Fibroblast of lung (primary cell): ENCODE data around the gene CEP70. TPM values are rescaled to one million over a fixed set of nuclear protein-coding genes. Genes with fewer than 3 reads are reported as not detected.
"Not testable (repeated sequence)": the region's sequence is repeated elsewhere in the genome, so short reads cannot be mapped to it uniquely, and the experiment has no call there.

ENCODE experiments used
- DNase-seq, 2 donors: peaks; one replicate each; pipeline versions ENCODE4 v3.0.0 to v3.0.0-alpha.2; 2010; ENCODE audit warnings: low read depth in 2 of 2
- H2AFZ ChIP-seq: 2 replicates; pipeline ENCODE4 v1.5.1; 2012; ENCODE audit warnings: low read length, control low read depth, inconsistent platforms
- H3K27ac ChIP-seq: 2 replicates; pipeline ENCODE4 v1.5.1; 2011; ENCODE audit warnings: low read length, control low read depth; ENCODE audit not compliant: insufficient read depth
- H3K27me3 ChIP-seq: 2 replicates; pipeline ENCODE4 v1.5.1; 2011; ENCODE audit warnings: mild to moderate bottlenecking, low read length; ENCODE audit not compliant: control insufficient read depth, insufficient read depth
- H3K36me3 ChIP-seq: 2 replicates; pipeline ENCODE4 v1.5.1; 2011; ENCODE audit warnings: low read length; ENCODE audit not compliant: control insufficient read depth, insufficient read depth
- H3K4me1 ChIP-seq: 2 replicates; pipeline ENCODE4 v1.5.1; 2011; ENCODE audit warnings: low read length; ENCODE audit not compliant: control insufficient read depth, insufficient read depth; ENCODE audit errors: extremely low read depth
- H3K4me2 ChIP-seq: 2 replicates; pipeline ENCODE4 v1.5.1; 2011; ENCODE audit warnings: low read length, control low read depth; ENCODE audit not compliant: insufficient read depth; ENCODE audit errors: extremely low read depth
- H3K4me3 ChIP-seq, 4 experiments: fragments of 200-600 bp in 1 of 4; sonication (generic) in 1 of 4; replicated peaks in 1 of 4; 2 replicates each; pipeline ENCODE4 v1.5.1; 2011 to 2016; ENCODE audit warnings: low read length in 4 of 4, low read depth in 3 of 4, mild to moderate bottlenecking in 3 of 4, control low read depth in 2 of 4, inconsistent platforms in 1 of 4, mixed read lengths in 1 of 4; ENCODE audit not compliant: insufficient read depth in 1 of 4; ENCODE audit errors: control extremely low read depth in 1 of 4
- H3K79me2 ChIP-seq: 2 replicates; pipeline ENCODE4 v1.5.1; 2012; ENCODE audit warnings: mild to moderate bottlenecking, low read length, inconsistent platforms; ENCODE audit not compliant: control insufficient read depth, insufficient read depth
- H3K9ac ChIP-seq: 2 replicates; pipeline ENCODE4 v1.5.1; 2011; ENCODE audit warnings: mild to moderate bottlenecking, low read length, control low read depth; ENCODE audit not compliant: insufficient read depth
- H3K9me3 ChIP-seq: 2 replicates; pipeline ENCODE4 v1.5.1; 2012; ENCODE audit warnings: low read depth, low read length; ENCODE audit not compliant: control insufficient read depth, insufficient read depth
- H4K20me1 ChIP-seq: 2 replicates; pipeline ENCODE4 v1.5.1; 2011; ENCODE audit warnings: low read length; ENCODE audit not compliant: control insufficient read depth, insufficient read depth; ENCODE audit errors: extremely low read depth
- EZH2 ChIP-seq: IDR thresholded peaks from 2 replicates; pipeline ENCODE4 v1.5.1; 2012; ENCODE audit warnings: low read length, control low read depth, mild to moderate bottlenecking; ENCODE audit errors: missing control alignments
- polyA plus RNA-seq, 2 donors: library from polyadenylated mRNA; depleted of rRNA in 1 of 2; stranded (reverse) in 1 of 2; unstranded in 1 of 2; fragments of >200 nt; gene quantifications; 2 replicates each; pipeline ENCODE4 v1.2.1, GENCODE V29; 2011 to 2012; ENCODE audit warnings: missing spikeins in 1 of 2
- total RNA-seq: library from RNA; depleted of rRNA; stranded (reverse); fragments of >200 nt; gene quantifications from 2 replicates; pipeline ENCODE4 v1.2.1, GENCODE V29; 2014
- TF ChIP-seq, protein P1 (sequence below), 2 donors: IDR thresholded peaks in 1 of 2; conservative IDR thresholded peaks in 1 of 2; 1 replicate in 1 of 2; 2 replicates in 1 of 2; pipeline ENCODE4 v1.5.1; 2011 to 2012; ENCODE audit warnings: low read length in 2 of 2, control low read depth in 1 of 2, inconsistent platforms in 1 of 2, low read depth in 1 of 2, mild to moderate bottlenecking in 1 of 2

CEP70 gene
- total and polyA plus RNA-seq, 2 donors (not counting 1 experiment from before 2014, with no cell fraction given): 11.0 to 47.9 TPM

DNA sequence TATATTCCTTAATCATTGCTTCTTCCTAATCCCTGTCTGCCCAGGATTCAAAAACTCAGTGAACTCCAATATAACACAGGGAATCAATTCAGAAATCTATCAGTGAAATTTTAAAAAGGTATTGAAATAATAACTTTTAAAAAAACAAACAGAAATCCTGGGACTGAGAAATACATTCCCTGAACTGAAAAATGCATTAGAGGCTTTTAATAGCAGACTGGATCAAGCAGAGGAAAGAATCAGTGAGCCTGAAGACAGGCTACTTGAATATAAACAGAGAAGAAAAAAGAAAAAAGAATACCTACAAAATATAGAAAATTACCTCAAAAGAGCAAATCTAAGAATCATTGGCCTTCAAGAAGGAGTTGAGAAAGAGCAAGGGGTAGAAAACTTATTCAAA, 54.7 kb downstream of the CEP70 start:
- H3K9ac ChIP-seq: no peak overlapping the region
- no peaks in the 10 kb centered on the region for H3K9me3 ChIP-seq
- TF ChIP-seq, protein P1, sequence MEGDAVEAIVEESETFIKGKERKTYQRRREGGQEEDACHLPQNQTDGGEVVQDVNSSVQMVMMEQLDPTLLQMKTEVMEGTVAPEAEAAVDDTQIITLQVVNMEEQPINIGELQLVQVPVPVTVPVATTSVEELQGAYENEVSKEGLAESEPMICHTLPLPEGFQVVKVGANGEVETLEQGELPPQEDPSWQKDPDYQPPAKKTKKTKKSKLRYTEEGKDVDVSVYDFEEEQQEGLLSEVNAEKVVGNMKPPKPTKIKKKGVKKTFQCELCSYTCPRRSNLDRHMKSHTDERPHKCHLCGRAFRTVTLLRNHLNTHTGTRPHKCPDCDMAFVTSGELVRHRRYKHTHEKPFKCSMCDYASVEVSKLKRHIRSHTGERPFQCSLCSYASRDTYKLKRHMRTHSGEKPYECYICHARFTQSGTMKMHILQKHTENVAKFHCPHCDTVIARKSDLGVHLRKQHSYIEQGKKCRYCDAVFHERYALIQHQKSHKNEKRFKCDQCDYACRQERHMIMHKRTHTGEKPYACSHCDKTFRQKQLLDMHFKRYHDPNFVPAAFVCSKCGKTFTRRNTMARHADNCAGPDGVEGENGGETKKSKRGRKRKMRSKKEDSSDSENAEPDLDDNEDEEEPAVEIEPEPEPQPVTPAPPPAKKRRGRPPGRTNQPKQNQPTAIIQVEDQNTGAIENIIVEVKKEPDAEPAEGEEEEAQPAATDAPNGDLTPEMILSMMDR (conservative IDR thresholded peaks at IDR 0.05 in 1 of 2, IDR thresholded peaks at IDR 0.05 in 1 of 2; ENCODE audit: low read depth in 1 of 2, low read length in 2 of 2): no peak
- TF ChIP-seq EZH2: no peak
- no peak overlapping the region for H3K4me2 ChIP-seq
- no peaks in the 10 kb centered on the region for H3K79me2 ChIP-seq
- no peak for DNase-seq
- H3K4me1 ChIP-seq: no peaks in the 10 kb centered on the region
- H3K36me3 ChIP-seq: peaks cover 1% of the 10 kb centered on the region
- H3K27me3 ChIP-seq: no peaks in the 10 kb centered on the region
- H3K27ac ChIP-seq: no peak overlapping the region
- H2AFZ ChIP-seq: no peak overlapping the region
- no peaks in the 10 kb centered on the region for H4K20me1 ChIP-seq
- H3K4me3 ChIP-seq: no peak overlapping the region

DNA sequence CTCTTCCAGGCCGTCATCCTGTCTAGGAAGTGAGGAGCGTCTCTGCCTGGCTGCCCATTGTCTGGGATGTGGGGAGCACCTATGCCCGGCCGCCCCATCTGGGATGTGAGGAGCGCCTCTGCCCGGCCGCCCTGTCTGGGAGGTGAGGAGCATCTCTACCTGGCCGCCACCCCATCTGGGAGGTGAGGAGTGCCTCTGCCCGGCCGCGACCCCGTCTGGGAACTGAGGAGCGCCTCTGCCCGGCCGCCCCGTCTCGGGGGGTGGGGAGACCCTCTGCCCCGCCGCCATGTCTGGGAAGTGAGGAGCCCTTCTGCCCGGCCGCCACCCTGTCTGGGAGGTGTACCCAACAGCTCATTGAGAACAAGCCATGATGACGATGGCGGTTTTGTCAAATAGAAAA, 72.6 kb downstream of the CEP70 start:
- not testable (repeated sequence) for H3K36me3 ChIP-seq, H3K79me2 ChIP-seq, H4K20me1 ChIP-seq, H3K4me2 ChIP-seq, H2AFZ ChIP-seq, H3K9ac ChIP-seq, DNase-seq, H3K4me1 ChIP-seq, H3K27me3 ChIP-seq, H3K27ac ChIP-seq, H3K9me3 ChIP-seq, H3K4me3 ChIP-seq

DNA sequence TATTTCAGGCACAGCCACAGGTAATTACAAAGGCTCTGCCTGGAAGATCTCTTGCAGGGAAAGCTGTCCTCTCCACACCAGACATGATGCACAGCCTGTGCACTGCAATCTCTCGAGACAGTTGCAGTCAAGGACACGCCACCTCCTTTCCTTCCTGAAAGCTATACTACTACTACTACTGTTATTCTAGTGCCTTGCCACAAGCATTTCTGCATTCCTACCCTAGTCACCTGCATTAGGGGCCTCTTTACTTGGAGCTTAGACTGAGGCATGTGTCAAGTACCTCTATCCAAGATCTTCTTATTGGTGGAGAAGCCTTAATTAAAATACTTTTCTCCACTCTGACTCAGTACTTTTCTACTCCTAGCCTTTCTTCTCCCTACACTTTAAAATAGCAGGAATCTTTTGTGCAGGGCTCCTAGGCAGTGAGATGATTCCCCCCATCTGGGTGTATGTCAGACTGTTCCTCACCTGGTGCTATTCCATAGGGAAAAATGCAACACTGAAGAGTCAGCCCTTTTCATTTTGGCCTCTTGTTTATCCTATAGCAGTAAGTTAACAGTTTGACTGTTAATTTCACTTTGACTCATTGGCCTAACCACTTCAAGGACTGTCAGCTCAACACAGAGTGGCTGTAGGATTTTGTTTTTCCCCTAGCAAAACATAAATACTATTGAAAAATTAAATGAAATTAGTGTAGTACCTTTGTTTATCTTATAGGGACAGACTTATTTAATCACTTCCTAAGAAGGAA, 80.8 kb downstream of the CEP70 start:
- TF ChIP-seq, protein P1 (conservative IDR thresholded peaks at IDR 0.05 in 1 of 2, IDR thresholded peaks at IDR 0.05 in 1 of 2; ENCODE audit: low read depth in 1 of 2, low read length in 2 of 2): no peak
- no peak for TF ChIP-seq EZH2
- H3K4me2 ChIP-seq: no peak overlapping the region
- DNase-seq: no peak

More for the DNA sequence above, 80.8 kb downstream of the CEP70 start:
- Histone ChIP-seq H3K27ac (no peak overlapping the region), H3K4me3 (no peak overlapping the region), H3K79me2 (no peaks in the 10 kb centered on the region), H4K20me1 (no peaks in the 10 kb centered on the region), H3K36me3 (no peaks in the 10 kb centered on the region), H2AFZ (no peak overlapping the region), H3K9me3 (no peaks in the 10 kb centered on the region), H3K27me3 (no peaks in the 10 kb centered on the region), H3K4me1 (no peaks in the 10 kb centered on the region), H3K9ac (no peak overlapping the region)
